GM12872 (cell line): ENCODE data around the gene R3HCC1L.

Source experiments
- CTCF ChIP-seq: IDR thresholded peaks from 3 replicates; pipeline ENCODE4 v1.5.1; 2011; ENCODE audit warnings: low read depth, mild to moderate bottlenecking, low read length, moderate library complexity; ENCODE audit not compliant: insufficient read depth

Gene R3HCC1L

DNA sequence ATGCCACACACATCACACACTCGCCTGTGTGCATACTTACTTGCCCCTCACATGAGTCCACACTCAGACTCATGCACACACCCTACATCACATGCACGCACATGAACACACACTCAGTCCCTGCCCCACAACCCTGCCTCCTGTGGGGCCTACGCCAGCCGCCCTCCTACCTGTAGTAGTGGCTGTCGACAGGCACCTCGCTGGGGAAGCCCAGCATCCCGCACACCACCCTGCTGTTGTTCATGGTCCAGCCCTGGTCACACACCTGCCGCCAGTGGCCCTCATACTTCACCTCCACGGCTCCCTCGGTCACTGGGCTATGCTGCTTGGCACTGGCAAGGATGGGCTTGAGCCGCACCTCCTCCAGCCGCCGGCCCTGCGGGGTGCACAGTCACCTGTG, 126.3 kb downstream of the R3HCC1L start:
- no peak for TF ChIP-seq CTCF

DNA sequence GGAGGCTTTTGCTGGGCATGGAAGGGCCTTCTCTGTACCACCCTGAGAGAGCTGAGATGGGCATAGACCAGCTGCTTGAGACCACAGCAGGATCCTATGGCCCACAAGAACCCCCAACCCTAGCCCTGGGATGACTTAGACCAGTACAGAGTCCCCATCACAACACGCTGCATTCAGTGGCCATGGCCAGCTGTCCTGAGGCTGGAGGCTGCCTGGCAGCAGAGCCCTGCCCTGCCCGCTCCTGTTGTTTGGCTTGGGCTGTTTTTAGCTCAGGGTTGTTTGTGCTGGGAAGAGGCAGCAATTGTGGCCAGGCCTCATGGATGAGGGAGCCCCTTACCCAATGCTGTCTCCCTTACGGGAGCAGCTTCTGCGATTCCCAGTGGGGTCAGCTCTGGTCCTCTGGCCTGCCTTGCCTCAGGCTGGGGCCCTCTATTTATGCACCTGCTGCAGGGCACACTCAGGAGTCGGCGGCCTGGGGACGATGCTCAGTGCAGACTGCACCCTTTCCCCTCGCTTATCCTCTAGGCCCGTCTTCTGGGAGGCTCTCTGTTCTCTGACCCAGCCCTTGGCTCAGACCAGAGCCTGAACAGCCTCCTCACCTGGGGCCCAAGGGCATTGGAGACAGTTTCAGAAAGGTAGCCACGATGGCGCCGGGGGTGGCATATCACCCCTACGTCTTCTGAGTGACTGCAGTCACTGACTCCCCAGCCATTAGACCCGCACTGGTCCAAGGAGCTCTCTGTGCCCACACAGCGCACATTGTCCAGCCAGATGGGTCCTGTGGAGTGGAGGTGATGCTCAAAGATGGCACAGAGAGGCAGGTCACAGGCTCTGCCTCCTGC, 127.2 kb downstream of the R3HCC1L start:
- no peak for TF ChIP-seq CTCF

- TF ChIP-seq CTCF, result peak; percentile 46
These were observed 128.1 kb downstream of the R3HCC1L start for GRCh38 chr10:98262571-98262970.

DNA sequence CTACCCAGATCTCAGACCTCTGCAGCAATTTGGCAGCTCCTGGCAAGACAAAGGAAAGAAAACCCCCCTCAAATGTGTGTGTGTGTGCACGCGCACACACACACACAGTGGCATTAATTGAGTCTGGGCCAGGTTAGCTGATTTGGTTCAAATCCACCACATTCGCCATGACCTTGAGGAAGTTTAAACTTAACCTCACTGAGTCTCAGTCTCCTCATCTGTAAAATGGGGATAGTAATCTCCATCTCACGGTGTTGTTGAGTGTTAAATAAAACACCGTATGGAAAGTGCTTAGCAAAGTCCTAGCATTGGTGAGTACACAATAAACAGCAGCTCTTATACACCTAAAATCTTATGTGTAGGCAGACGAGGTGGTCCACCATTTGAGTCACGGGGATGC, 128.6 kb downstream of the R3HCC1L start:
- TF ChIP-seq CTCF, result no peak

DNA sequence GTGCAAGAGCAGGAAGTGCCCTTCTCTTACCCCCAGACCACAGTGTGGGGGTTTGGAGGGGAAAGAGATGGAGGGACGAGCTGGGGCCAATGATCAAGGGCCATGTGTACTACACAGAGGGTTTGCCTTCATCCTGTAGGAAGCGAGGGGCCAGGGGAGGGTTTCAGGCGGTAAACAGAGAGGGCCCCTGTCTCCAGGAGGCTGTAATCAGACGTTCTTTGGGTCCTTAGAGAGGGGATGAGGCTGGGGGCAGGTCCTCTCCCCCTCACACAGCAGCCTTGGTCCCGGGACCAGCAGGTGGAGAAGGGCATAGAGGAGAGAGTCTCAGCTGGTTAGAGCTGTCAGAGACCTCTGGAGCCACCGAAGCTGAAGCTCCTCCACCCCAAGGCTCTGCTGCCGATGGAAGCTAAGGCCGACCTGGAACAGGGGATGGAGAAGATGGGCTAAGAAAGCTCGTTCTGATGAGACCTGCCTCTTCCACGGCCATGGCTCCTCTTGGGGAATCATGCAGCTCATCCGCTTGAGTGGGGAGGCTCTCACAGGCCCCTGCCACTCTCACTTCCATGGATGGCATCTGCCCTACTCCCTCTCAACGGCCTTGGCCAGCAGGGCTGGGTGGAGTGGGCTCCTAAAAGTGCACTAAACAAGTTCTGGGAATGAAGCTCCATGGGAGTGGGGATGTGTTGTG, 130.1 kb downstream of the R3HCC1L start:
- TF ChIP-seq CTCF, result no peak

DNA sequence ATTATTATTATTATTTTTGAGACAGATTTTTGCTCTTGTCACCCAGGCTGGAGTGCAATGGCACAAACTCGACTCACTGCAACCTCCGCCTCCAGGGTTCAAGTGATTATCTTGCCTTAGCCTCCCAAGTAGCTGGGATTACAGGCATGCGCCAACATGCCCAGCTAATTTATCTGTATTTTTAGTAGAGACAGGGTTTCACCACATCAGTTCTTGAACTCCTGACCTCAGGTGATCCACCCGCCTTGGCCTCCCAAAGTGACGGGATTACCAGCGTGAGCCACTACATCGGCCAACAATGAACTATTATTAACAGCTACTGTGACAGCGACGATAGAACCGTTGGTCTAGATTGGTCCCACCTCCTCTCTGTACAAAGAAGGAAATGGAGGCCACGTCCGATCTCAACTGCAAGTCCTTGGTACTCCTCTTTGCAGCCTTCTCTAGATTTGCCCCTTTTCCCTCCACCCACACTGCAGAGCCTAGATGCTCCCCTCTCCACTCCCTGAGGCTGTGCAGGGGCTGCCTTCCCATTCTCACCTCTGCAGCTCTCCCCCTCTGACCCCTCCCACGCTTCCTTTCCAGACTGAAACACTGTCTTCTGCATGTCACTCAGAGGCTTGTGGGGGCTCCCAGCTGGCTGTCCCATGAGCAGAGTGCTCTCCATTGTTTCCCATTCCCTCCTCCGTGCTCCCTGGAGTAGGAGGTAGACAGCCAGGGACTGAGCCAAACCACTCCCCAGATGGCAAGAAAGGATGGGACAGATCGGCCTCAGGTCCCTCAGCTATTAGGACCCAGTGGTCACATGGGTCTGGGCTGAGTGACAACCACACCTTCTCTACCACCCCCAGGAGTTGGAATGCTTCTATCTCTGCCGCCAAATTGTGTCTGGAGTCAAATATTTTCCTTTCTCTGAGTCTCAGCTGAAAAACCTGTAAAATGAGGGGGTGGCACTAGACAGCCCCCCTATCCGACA, 131.2 kb downstream of the R3HCC1L start:
- TF ChIP-seq CTCF, result no peak

DNA sequence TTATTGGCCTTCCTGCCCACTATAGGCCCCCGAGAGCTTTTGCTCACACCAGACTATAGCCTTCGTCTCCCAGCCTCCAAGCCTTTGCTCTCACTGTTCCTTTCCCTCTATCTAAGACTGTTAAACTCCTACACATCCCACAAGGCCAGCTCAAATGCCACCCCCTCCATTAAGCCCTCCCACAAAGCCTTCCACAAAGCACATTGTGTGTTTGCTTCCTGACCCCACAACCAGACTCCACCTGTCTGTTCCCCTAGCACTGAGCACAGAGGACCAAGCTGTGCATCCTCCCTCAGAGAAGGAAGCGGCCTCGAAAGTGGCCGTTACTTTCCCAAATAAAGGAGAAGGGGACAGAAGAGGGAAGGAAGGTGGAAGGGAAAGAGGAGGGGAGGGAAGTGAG, 132.2 kb downstream of the R3HCC1L start:
- no peak for TF ChIP-seq CTCF
